GM03348 (cell line): ENCODE measurements around the gene KRTAP5-3.
A peak's percentile ranks its signal among the peaks of the same experiment; 100 is the strongest.
"Not testable (repeated sequence)": the region's sequence is repeated elsewhere in the genome, so short reads cannot be mapped to it uniquely, and the experiment has no call there.

Experiments used
- DNase-seq: peaks from one replicate; pipeline ENCODE4 v3.0.0; 2012; ENCODE audit warnings: low spot score

KRTAP5-3 gene

GRCh38 chr11:1576825-1577224 is 31.4 kb downstream of the KRTAP5-3 start:
- no peak for DNase-seq

GRCh38 chr11:1575756-1576155 is 32.5 kb downstream of the KRTAP5-3 start:
- not testable (repeated sequence) for DNase-seq

GRCh38 chr11:1574933-1575242 is 33.4 kb downstream of the KRTAP5-3 start:
- no peak for DNase-seq

- DNase-seq = peak; percentile 90
Measured at GRCh38 chr11:1574238-1574932, 33.9 kb downstream of the KRTAP5-3 start.

GRCh38 chr11:1573903-1574237 is 34.4 kb downstream of the KRTAP5-3 start:
- no peak for DNase-seq

GRCh38 chr11:1573077-1573902 is 35.0 kb downstream of the KRTAP5-3 start:
- no peak for DNase-seq

- DNase-seq = peak; percentile 98
Measured at GRCh38 chr11:1572197-1573076, 35.8 kb downstream of the KRTAP5-3 start, which contains the start of gene DUSP8. DUSP8 (minus strand) TSS chr11:1572271; CDS start chr11:1565826, 6,445 bp downstream.

- DNase-seq = no peak
Measured at GRCh38 chr11:1571760-1572196, 36.5 kb downstream of the KRTAP5-3 start.

- DNase-seq = no peak
Measured at GRCh38 chr11:1570896-1571759, 37.1 kb downstream of the KRTAP5-3 start.

GRCh38 chr11:1570531-1570895 is 37.8 kb downstream of the KRTAP5-3 start:
- no peak for DNase-seq

GRCh38 chr11:1570001-1570453 is 38.2 kb downstream of the KRTAP5-3 start:
- no peak for DNase-seq

- no peak for DNase-seq
Measured at GRCh38 chr11:1569251-1569780, 38.9 kb downstream of the KRTAP5-3 start.

GRCh38 chr11:1568441-1568911 is 39.8 kb downstream of the KRTAP5-3 start:
- DNase-seq = no peak

GRCh38 chr11:1567721-1568100 is 40.6 kb downstream of the KRTAP5-3 start:
- no peak for DNase-seq

- no peak for DNase-seq
Measured at GRCh38 chr11:1567052-1567720, 41.1 kb downstream of the KRTAP5-3 start.

GRCh38 chr11:1566381-1567051 is 41.7 kb downstream of the KRTAP5-3 start:
- DNase-seq = no peak

- DNase-seq = no peak
Measured at GRCh38 chr11:1565904-1566247, 42.4 kb downstream of the KRTAP5-3 start.

- no peak for DNase-seq
Measured at GRCh38 chr11:1565173-1565903, 42.9 kb downstream of the KRTAP5-3 start.

GRCh38 chr11:1564535-1565172 is 43.6 kb downstream of the KRTAP5-3 start:
- DNase-seq = peak; percentile 90
